Neural crest cell (in vitro differentiated cells): Measurements from ENCODE around the gene MROH2B. TPM values are rescaled to one million over a fixed set of nuclear protein-coding genes. Genes with fewer than 3 reads are reported as not detected.

Source experiments
- DNase-seq: peaks from one replicate; pipeline ENCODE4 v3.0.0; 2021; ENCODE audit warnings: low read depth, mixed read lengths, low spot score
- H3K27ac Mint-ChIP-seq: one replicate; pipeline ENCODE4 v1.8.0; 2021; ENCODE audit warnings: mild to moderate bottlenecking, mixed read lengths; ENCODE audit not compliant: unreplicated experiment
- H3K27me3 Mint-ChIP-seq: 2 replicates; pipeline ENCODE4 v1.8.0; 2021; ENCODE audit warnings: low read depth, mild to moderate bottlenecking, mixed read lengths
- H3K36me3 Mint-ChIP-seq: 2 replicates; pipeline ENCODE4 v1.8.0; 2021; ENCODE audit warnings: low read depth, mild to moderate bottlenecking, mixed read lengths
- H3K4me1 Mint-ChIP-seq: 2 replicates; pipeline ENCODE4 v1.8.0; 2021; ENCODE audit warnings: mixed read lengths
- H3K4me3 Mint-ChIP-seq: one replicate; pipeline ENCODE4 v1.8.0; 2021; ENCODE audit warnings: mild to moderate bottlenecking, mixed read lengths
- H3K9me3 Mint-ChIP-seq: 2 replicates; pipeline ENCODE4 v1.8.0; 2021; ENCODE audit warnings: mixed read lengths
- total RNA-seq: library from RNA; stranded (reverse); gene quantifications from 2 replicates; pipeline ENCODE4 v1.2.1, GENCODE V29; 2021
- TF ChIP-seq, protein P1 (sequence below): fragments of 200-600 bp; sonication (generic); conservative IDR thresholded peaks from 2 replicates; pipeline ENCODE4 v1.5.0; 2021; ENCODE audit warnings: antibody characterized with exemption, mild to moderate bottlenecking

The MROH2B gene
- total RNA-seq, 1 donor from 2014 or later = not detected

DNA sequence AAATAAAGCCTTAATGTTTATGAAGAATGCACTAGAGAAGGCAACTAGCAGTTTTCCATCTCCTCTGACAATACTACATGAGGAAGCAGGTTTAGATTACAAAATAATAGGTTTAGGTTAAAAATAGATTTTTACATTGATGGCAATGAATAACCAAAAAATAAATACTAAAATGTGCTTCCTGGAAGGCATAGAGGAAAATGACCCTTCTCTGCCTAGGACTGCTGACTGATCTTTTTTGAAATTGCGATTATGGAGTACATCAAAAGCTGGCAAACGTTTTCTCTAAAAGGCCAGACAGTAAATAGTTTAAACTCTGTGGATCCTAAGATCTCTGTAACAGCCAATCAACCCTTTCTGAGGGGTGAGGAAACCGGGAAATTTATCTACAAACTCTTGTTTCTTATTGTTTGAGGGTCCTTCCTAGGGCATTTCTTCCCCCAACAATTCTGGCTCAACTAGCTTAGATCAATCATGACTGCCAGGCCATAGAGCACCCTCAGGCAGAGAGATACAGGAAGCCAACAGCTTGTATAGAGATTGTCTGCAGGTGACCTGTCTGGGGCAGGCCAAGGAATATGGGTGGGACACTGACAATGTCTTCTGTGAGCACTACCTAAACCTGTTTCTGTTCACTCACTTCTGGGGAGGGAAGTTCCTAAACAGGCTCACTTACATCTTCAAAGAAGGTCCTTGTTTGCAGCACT, 67.3 kb downstream of the MROH2B start:
- TF ChIP-seq, protein P1, sequence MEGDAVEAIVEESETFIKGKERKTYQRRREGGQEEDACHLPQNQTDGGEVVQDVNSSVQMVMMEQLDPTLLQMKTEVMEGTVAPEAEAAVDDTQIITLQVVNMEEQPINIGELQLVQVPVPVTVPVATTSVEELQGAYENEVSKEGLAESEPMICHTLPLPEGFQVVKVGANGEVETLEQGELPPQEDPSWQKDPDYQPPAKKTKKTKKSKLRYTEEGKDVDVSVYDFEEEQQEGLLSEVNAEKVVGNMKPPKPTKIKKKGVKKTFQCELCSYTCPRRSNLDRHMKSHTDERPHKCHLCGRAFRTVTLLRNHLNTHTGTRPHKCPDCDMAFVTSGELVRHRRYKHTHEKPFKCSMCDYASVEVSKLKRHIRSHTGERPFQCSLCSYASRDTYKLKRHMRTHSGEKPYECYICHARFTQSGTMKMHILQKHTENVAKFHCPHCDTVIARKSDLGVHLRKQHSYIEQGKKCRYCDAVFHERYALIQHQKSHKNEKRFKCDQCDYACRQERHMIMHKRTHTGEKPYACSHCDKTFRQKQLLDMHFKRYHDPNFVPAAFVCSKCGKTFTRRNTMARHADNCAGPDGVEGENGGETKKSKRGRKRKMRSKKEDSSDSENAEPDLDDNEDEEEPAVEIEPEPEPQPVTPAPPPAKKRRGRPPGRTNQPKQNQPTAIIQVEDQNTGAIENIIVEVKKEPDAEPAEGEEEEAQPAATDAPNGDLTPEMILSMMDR = no peak
- H3K4me1 Mint-ChIP-seq = no peaks in the 10 kb centered on the region
- no peak overlapping the region for H3K4me3 Mint-ChIP-seq
- H3K27ac Mint-ChIP-seq = no peak overlapping the region
- H3K27me3 Mint-ChIP-seq = no peaks in the 10 kb centered on the region
- DNase-seq = no peak
- no peaks in the 10 kb centered on the region for H3K36me3 Mint-ChIP-seq
- no peaks in the 10 kb centered on the region for H3K9me3 Mint-ChIP-seq

DNA sequence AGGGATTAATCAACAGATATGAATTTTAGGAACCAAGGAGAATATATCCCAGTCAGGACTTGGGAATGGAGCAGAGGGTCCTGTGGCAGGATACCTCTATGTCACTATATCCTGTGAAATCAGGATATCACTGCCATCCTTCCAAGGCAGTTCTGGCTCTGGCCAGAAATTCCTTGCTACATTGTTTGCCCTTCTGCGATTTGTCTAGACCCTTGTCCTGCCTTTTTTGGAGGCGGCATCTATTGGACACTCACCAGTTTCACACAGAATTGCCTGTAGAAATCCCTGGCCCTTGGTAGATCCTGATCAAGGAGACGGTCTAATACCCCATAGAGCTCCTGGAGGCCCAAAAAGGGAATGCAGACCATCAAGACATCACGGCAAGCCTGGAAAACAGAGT, 71.2 kb downstream of the MROH2B start:
- H3K9me3 Mint-ChIP-seq = no peaks in the 10 kb centered on the region
- no peak overlapping the region for H3K4me3 Mint-ChIP-seq
- DNase-seq = no peak
- H3K27me3 Mint-ChIP-seq = no peaks in the 10 kb centered on the region
- TF ChIP-seq, protein P1 = no peak
- H3K4me1 Mint-ChIP-seq = no peaks in the 10 kb centered on the region
- no peak overlapping the region for H3K27ac Mint-ChIP-seq
- no peaks in the 10 kb centered on the region for H3K36me3 Mint-ChIP-seq

GRCh38 chr5:40999142-40999541, 72.0 kb downstream of the MROH2B start:
- H3K36me3 Mint-ChIP-seq = no peaks in the 10 kb centered on the region
- TF ChIP-seq, protein P1 = no peak
- no peaks in the 10 kb centered on the region for H3K9me3 Mint-ChIP-seq
- H3K27ac Mint-ChIP-seq = no peak overlapping the region
- H3K27me3 Mint-ChIP-seq = no peaks in the 10 kb centered on the region
- no peaks in the 10 kb centered on the region for H3K4me1 Mint-ChIP-seq
- H3K4me3 Mint-ChIP-seq = no peak overlapping the region
- DNase-seq = no peak

DNA sequence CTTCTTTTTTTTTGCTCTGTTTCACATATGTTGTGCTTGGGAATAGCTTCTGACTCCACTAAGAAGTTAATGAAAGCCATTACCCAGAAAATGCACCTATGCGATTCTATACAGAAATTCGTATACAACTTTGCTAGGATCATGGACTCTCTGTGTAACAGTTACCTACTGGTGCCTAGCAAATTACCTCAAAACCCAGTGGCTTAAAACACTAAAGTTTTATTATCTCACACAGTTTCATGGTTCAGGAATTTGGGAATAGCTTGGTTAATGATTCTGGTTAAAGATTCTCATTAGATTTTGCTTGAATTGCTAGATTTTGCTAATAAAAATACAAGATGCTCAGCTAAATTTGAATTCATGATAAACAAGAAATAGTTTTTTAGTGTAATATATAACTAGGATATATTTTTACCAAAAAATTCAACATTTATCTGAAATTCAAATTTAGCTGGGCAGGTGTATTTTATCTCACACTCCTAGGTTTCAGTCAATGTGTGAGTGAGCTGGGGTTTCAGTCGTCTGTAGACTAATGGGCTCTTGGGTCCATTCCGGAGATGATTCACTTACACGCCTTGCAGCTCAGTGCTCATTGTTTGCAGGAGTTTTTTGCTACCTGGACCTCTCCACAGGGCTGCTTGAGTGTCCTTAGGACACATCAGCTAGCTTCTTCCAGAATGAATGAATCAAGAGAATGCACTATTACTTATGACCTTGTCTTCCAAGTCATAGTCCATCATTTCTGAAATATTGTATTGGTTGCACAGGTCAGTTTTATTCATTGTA, 75.1 kb downstream of the MROH2B start:
- no peaks in the 10 kb centered on the region for H3K36me3 Mint-ChIP-seq
- no peaks in the 10 kb centered on the region for H3K27me3 Mint-ChIP-seq
- DNase-seq = no peak
- H3K27ac Mint-ChIP-seq = no peak overlapping the region
- H3K9me3 Mint-ChIP-seq = peaks cover 2% of the 10 kb centered on the region
- TF ChIP-seq, protein P1 = no peak
- no peak overlapping the region for H3K4me3 Mint-ChIP-seq
- H3K4me1 Mint-ChIP-seq = peaks cover 9% of the 10 kb centered on the region

- TF ChIP-seq, protein P1 = no peak
- Mint-ChIP-seq H3K36me3 (no peaks in the 10 kb centered on the region), H3K27me3 (no peaks in the 10 kb centered on the region), H3K27ac (no peak overlapping the region), H3K4me3 (no peak overlapping the region), H3K4me1 (peaks cover 19% of the 10 kb centered on the region), H3K9me3 (peaks cover 2% of the 10 kb centered on the region)
- no peak for DNase-seq
Observed at GRCh38 chr5:40991981-40992559, 79.1 kb downstream of the MROH2B start.
